Measurements from ENCODE around the gene AFAP1. TPM values are rescaled to one million over a fixed set of nuclear protein-coding genes. Genes with fewer than 3 reads are reported as not detected.

The AFAP1 gene
- total RNA-seq, 1 donor from 2014 or later = 27.8 TPM

- no peak overlapping the region for H3K4me3 Mint-ChIP-seq (ENCODE audit: unreplicated experiment)
- DNase-seq (ENCODE audit: low spot score) = no peak
- no peaks in the 10 kb centered on the region for H3K9me3 Mint-ChIP-seq (ENCODE audit: unreplicated experiment)
- no peaks in the 10 kb centered on the region for H3K4me1 Mint-ChIP-seq (ENCODE audit: unreplicated experiment)
- no peak for TF ChIP-seq CTCF (IDR thresholded peaks at IDR 0.05; ENCODE audit: unreplicated experiment)
- no peaks in the 10 kb centered on the region for H3K36me3 Mint-ChIP-seq (ENCODE audit: low read depth, unreplicated experiment)
- H3K27me3 Mint-ChIP-seq (ENCODE audit: unreplicated experiment) = peaks cover 4% of the 10 kb centered on the region
- no peak overlapping the region for H3K27ac Mint-ChIP-seq (ENCODE audit: unreplicated experiment)
Measured at GRCh38 chr4:7739918-7740865, 199.5 kb downstream of the AFAP1 start.

- Mint-ChIP-seq H3K9me3 (ENCODE audit: unreplicated experiment) (no peaks in the 10 kb centered on the region), H3K27me3 (ENCODE audit: unreplicated experiment) (peaks cover 4% of the 10 kb centered on the region), H3K36me3 (ENCODE audit: low read depth, unreplicated experiment) (no peaks in the 10 kb centered on the region), H3K27ac (ENCODE audit: unreplicated experiment) (no peak overlapping the region), H3K4me1 (ENCODE audit: unreplicated experiment) (no peaks in the 10 kb centered on the region), H3K4me3 (ENCODE audit: unreplicated experiment) (no peak overlapping the region)
- no peak for DNase-seq (ENCODE audit: low spot score)
- TF ChIP-seq CTCF (IDR thresholded peaks at IDR 0.05; ENCODE audit: unreplicated experiment) = no peak
Measured at GRCh38 chr4:7739077-7739917, 200.4 kb downstream of the AFAP1 start.

- Mint-ChIP-seq H3K9me3 (ENCODE audit: unreplicated experiment) (no peaks in the 10 kb centered on the region), H3K36me3 (ENCODE audit: low read depth, unreplicated experiment) (no peaks in the 10 kb centered on the region), H3K4me1 (ENCODE audit: unreplicated experiment) (no peaks in the 10 kb centered on the region), H3K4me3 (ENCODE audit: unreplicated experiment) (no peak overlapping the region), H3K27me3 (ENCODE audit: unreplicated experiment) (peaks cover 6% of the 10 kb centered on the region), H3K27ac (ENCODE audit: unreplicated experiment) (no peak overlapping the region)
- TF ChIP-seq CTCF (IDR thresholded peaks at IDR 0.05; ENCODE audit: unreplicated experiment) = no peak
- no peak for DNase-seq (ENCODE audit: low spot score)
Measured at GRCh38 chr4:7738458-7739076, 201.1 kb downstream of the AFAP1 start.

GRCh38 chr4:7737752-7738457, 201.8 kb downstream of the AFAP1 start:
- peaks cover 9% of the 10 kb centered on the region for H3K27me3 Mint-ChIP-seq (ENCODE audit: unreplicated experiment)

More at GRCh38 chr4:7737752-7738457, 201.8 kb downstream of the AFAP1 start:
- Mint-ChIP-seq H3K27ac (ENCODE audit: unreplicated experiment) (no peak overlapping the region), H3K36me3 (ENCODE audit: low read depth, unreplicated experiment) (no peaks in the 10 kb centered on the region), H3K4me3 (ENCODE audit: unreplicated experiment) (no peak overlapping the region), H3K4me1 (ENCODE audit: unreplicated experiment) (no peaks in the 10 kb centered on the region), H3K9me3 (ENCODE audit: unreplicated experiment) (no peaks in the 10 kb centered on the region)
- TF ChIP-seq CTCF (IDR thresholded peaks at IDR 0.05; ENCODE audit: unreplicated experiment) = no peak
- no peak for DNase-seq (ENCODE audit: low spot score)

All from endothelial cell (in vitro differentiated cells).